Adipose tissue (tissue), 3 donors: ENCODE results near the gene SORT1. TPM values are rescaled to one million over a fixed set of nuclear protein-coding genes. Genes with fewer than 3 reads are reported as not detected.

Experiments used
- H3K27ac ChIP-seq: one replicate; pipeline ENCODE4 v1.5.1; 2013; ENCODE audit warnings: low read depth, low read length
- WGBS, 3 donors: extraction: QIAGEN DNeasy Blood & Tissue Kit; methylation state at CpG; one replicate each; pipeline ENCODE4 v1.1.7; 2013; 5-methylcytosine and 5-hydroxymethylcytosine counted together
- polyA plus RNA-seq, 3 donors: library from polyadenylated mRNA; stranded (reverse); fragments of 200-250 nt; gene quantifications; one replicate each; pipeline ENCODE4 v1.2.3, GENCODE V29; 2013
- donor health status: healthy with polysubstance abuse.
- donor health status: Bipolar disorder and iron deficiency.
- donor health status: healthy.

The SORT1 gene
- polyA plus RNA-seq, 3 donors = 13.2 to 47.9 (median 24.6) TPM

DNA sequence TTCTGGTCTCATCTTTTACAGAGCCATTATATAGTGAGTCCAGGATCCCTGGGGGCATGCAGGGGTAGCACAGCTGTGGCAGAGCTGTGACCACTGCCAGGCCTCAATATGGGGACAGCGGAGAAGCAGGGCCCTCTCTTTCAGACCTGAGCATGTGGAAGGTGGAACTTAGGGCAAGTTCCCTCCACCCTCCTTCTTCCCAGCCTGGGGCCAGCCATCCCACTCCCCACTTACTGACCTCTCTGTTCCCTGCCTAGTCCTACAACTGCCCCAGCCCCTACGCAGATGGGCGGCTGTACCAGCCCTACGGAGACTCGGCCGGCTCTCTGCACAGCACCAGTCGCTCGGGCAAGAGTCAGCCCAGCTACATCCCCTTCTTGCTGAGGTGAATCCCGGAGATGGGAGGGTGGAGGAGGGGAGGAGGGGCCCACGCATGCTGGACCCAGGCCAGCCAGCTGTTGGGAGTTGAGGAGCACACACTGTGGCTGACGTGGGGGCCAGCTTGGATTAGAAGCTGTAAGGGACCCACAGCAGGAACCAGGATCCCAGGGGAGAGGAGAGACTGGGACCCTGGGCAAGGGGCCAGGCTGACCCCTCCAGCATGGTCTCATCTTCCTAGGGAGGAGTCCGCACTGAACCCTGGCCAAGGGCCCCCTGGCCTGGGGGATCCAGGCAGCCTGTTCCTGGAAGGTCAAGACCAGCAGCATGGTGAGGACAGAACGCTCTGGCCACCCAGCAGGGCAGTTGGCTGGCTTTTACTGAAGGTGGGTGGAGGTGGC is 125.5 kb downstream of the SORT1 start:
- H3K27ac ChIP-seq = no peak overlapping the region
- 78 to 88% (median 80%) methylated on average over 12 to 13 of the region's 13 CpGs for WGBS, 3 donors

DNA sequence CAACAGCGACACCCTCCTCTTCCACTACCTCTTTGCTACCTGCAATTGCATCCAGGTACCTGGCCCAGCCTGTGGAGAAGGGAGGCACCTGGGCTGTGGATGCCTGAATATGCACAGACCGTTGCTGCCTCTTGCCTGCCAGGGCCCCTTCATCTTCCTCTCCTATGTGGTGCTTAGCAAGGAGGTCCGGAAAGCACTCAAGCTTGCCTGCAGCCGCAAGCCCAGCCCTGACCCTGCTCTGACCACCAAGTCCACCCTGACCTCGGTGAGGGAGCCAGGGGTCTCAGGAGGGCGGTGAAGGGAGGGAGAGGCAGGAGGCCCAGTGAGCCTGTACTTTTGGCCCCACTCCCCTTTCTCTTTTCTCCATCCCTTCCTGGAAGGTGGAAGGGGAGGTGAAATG is 126.3 kb downstream of the SORT1 start:
- WGBS, 3 donors = 84 to 89% (median 86%) methylated on average over 6 of the region's 6 CpGs
- H3K27ac ChIP-seq = no peak overlapping the region

DNA sequence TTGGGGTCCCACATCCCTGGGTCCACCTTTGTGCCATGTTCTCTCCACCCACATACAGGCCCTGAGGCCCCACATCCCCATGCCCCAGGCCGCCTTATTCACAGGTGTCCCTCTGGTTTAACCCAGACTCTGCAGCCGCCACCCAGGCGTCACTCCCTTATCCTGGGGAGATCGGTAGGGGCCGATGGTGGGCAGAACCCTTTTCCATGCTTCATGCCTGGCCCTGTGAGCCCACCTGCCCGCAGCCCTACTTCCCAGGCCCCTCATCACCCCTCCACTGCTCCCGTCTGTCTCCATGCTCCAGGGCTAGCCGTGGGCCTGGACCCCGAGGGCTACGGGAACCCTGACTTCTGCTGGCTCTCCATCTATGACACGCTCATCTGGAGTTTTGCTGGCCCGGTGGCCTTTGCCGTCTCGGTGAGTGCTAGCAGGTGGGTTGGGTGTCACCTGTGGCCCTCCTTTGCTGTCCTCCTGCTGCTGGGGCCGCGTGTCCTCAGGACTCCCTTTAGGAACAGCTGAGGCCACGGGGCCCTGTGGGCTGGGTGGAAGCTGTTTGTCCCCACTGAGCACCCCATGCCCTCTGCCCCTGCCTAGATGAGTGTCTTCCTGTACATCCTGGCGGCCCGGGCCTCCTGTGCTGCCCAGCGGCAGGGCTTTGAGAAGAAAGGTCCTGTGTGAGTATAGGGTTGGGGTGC is 126.9 kb downstream of the SORT1 start:
- WGBS, 3 donors = 91 to 94% (median 92%) methylated on average over 18 to 20 of the region's 20 CpGs
- H3K27ac ChIP-seq = no peak overlapping the region

DNA sequence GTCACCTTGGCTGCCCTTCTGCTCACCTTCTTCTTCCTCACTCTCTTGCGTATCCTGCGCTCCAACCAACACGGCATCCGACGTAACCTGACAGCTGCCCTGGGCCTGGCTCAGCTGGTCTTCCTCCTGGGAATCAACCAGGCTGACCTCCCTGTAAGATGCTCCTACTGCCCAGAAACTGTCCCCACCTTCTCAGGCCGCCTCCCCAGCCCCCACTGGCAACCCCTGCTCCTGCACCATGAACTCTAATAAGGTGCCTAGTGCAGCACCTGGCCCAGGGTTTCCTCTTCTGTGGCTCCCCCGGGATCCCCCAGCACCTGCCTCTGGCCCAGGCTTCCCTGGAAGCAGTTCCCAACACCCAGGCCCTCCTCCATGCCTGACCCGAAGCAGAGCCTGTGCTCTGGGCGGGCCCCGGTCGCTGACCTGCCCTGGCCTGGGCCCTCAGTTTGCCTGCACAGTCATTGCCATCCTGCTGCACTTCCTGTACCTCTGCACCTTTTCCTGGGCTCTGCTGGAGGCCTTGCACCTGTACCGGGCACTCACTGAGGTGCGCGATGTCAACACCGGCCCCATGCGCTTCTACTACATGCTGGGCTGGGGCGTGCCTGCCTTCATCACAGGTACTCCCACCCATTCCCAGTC is 127.6 kb downstream of the SORT1 start:
- 90 to 95% (median 94%) methylated on average over 17 of the region's 17 CpGs for WGBS, 3 donors
- no peak overlapping the region for H3K27ac ChIP-seq

GRCh38 chr1:109269212-109269980 is 128.3 kb downstream of the SORT1 start:
- H3K27ac ChIP-seq = no peak overlapping the region
- 92% methylated on average over 33 of the region's 33 CpGs for WGBS, 3 donors

DNA sequence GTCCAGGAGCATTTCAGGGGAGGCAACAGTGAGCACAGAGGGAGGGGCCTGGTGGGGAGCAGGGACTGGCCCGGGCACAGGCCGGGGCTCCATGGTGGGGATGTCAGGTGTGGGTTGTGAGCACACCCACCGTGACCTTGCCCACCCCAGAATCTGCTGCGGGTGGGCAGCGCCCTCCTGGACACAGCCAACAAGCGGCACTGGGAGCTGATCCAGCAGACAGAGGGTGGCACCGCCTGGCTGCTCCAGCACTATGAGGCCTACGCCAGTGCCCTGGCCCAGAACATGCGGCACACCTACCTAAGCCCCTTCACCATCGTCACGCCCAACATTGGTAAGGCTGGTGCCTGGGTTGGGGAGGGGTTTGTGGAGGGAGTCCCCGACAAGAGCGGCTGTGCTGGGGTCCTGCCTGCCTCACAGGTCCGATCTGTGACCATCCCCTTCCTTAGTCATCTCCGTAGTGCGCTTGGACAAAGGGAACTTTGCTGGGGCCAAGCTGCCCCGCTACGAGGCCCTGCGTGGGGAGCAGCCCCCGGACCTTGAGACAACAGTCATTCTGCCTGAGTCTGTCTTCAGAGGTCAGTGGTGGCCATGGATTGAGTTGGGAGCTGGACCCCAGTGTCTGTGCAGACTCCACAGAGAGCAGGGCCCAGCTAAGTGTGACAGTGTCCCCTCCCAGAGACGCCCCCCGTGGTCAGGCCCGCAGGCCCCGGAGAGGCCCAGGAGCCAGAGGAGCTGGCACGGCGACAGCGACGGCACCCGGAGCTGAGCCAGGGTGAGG is 129.1 kb downstream of the SORT1 start:
- WGBS, 3 donors = 91 to 95% (median 93%) methylated on average over 29 of the region's 29 CpGs
- no peak overlapping the region for H3K27ac ChIP-seq

DNA sequence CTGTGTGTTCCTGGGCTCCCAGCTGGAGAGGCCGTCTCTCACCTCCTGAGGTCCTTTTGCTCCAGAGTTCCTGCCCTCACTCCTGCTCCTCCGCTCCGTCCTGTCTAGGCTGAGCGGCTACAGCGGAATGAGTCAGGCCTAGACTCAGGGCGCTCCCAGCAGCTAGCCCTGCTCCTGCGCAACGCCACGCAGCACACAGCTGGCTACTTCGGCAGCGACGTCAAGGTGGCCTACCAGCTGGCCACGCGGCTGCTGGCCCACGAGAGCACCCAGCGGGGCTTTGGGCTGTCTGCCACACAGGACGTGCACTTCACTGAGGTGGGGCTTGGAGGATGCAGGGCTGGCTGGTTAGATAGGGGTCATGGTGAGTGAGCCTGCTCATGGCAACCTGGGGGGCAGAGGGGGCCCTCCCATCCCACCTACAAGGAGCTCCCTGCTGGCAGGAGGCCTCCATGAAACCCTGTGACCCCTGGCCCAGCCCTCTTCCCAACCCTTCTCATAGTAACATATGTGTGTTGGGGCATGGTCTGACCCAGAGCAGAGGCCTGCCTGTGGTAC is 129.9 kb downstream of the SORT1 start:
- WGBS, 3 donors = 87 to 93% (median 91%) methylated on average over 17 of the region's 17 CpGs
- H3K27ac ChIP-seq = no peak overlapping the region

GRCh38 chr1:109266965-109267364 is 130.8 kb downstream of the SORT1 start:
- no peak overlapping the region for H3K27ac ChIP-seq
- WGBS, 3 donors = 77 to 86% (median 82%) methylated on average over 11 of the region's 11 CpGs

- WGBS, 3 donors = 92 to 93% (median 92%) methylated on average over 13 of the region's 13 CpGs
- H3K27ac ChIP-seq = no peak overlapping the region
Measured at GRCh38 chr1:109265741-109266330, 131.9 kb downstream of the SORT1 start.

DNA sequence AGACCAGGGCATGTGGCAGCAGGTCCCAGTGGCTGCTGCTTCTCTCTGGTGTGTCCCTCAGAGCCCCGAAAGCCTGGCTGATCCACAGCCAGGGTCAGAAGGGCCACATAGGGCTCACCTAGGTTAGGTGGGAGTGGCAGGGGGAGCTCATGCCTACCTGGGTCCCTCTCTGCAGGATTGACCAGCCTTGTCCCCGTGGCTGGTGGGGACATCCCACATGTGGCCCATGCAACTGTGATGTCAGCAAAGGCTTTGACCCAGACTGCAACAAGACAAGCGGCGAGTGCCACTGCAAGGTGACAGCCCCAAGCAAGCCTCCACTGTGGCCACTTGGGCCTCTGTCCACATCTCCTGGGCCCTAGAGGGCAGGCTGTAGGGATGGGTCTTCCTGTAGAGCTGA is 132.7 kb downstream of the SORT1 start:
- H3K27ac ChIP-seq = no peak overlapping the region
- WGBS, 3 donors = 89 to 95% (median 91%) methylated on average over 4 of the region's 4 CpGs

DNA sequence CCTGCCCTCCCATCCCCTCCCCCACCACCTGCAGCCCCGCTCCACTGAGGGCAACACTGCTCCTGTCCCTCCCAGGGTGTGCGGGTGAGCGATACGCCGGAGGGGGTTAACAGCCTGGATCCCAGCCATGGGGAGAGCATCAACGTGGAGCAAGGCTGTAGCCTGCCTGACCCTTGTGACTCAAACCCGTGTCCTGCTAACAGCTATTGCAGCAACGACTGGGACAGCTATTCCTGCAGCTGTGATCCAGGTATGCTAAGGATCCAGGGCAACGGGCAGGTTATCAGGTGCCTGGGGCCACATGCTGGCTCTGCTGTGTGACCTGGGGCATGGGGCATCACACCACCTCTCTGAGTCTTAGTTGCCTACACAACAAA is 133.4 kb downstream of the SORT1 start:
- H3K27ac ChIP-seq = no peak overlapping the region

DNA sequence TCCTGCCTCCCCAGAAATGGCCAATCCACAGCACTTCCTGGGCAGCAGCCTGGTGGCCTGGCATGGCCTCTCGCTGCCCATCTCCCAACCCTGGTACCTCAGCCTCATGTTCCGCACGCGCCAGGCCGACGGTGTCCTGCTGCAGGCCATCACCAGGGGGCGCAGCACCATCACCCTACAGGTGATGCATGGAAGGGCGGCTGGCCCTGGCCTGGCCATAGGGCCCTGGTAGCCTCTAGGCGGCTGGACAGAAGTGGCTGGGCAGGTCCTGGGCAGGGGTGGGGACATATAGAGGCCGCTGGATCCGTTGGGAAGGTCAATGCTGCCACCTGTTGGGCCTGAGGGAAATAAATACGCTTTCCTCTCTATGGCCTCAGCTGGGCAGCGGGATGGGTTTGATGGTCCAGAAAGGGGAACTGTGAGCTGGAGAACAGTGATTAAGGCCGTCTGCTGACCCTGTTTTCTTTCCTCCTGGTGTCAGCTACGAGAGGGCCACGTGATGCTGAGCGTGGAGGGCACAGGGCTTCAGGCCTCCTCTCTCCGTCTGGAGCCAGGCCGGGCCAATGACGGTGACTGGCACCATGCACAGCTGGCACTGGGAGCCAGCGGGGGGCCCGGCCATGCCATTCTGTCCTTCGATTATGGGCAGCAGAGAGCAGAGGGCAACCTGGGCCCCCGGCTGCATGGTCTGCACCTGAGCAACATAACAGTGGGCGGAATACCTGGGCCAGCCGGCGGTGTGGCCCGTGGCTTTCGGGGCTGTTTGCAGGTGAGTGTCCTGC is 133.9 kb downstream of the SORT1 start:
- WGBS, 3 donors = 41 to 56% (median 54%) methylated on average over 29 of the region's 29 CpGs
- no peak overlapping the region for H3K27ac ChIP-seq

More for the DNA sequence above, 133.4 kb downstream of the SORT1 start:
- WGBS, 3 donors = 75 to 77% (median 76%) methylated on average over 9 of the region's 9 CpGs

- WGBS, 3 donors = 68 to 81% (median 69%) methylated on average over 12 of the region's 12 CpGs
- H3K27ac ChIP-seq = no peak overlapping the region
Measured at GRCh38 chr1:109263234-109263596, 134.5 kb downstream of the SORT1 start.

GRCh38 chr1:109262231-109263055 is 135.3 kb downstream of the SORT1 start:
- no peak overlapping the region for H3K27ac ChIP-seq
- WGBS, 3 donors = 89 to 91% (median 89%) methylated on average over 22 of the region's 22 CpGs

- 87 to 91% (median 89%) methylated on average over 6 of the region's 6 CpGs for WGBS, 3 donors
- H3K27ac ChIP-seq = no peak overlapping the region
Measured at GRCh38 chr1:109261578-109261977, 136.1 kb downstream of the SORT1 start.

DNA sequence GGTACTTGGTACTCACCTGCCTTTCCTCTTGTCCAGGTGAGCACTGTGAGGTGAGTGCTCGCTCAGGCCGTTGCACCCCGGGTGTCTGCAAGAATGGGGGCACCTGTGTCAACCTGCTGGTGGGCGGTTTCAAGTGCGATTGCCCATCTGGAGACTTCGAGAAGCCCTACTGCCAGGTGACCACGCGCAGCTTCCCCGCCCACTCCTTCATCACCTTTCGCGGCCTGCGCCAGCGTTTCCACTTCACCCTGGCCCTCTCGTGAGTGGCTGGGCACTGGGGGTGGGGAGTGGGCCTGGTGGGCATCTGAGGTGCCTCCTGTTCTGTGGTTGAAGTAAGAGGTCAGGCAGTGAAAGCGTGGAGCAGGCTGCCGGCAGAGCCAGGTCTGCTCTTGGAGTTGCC is 136.7 kb downstream of the SORT1 start:
- 93 to 94% (median 94%) methylated on average over 16 of the region's 16 CpGs for WGBS, 3 donors
- no peak overlapping the region for H3K27ac ChIP-seq
